Measurements from ENCODE around the gene ACBD4. TPM values are rescaled to one million over a fixed set of nuclear protein-coding genes. Genes with fewer than 3 reads are reported as not detected.

ACBD4 gene
- total and polyA plus RNA-seq, 2 donors (not counting 3 experiments of a cell fraction or from before 2014, with no cell fraction given) = 4.5 to 7.5 TPM

DNA sequence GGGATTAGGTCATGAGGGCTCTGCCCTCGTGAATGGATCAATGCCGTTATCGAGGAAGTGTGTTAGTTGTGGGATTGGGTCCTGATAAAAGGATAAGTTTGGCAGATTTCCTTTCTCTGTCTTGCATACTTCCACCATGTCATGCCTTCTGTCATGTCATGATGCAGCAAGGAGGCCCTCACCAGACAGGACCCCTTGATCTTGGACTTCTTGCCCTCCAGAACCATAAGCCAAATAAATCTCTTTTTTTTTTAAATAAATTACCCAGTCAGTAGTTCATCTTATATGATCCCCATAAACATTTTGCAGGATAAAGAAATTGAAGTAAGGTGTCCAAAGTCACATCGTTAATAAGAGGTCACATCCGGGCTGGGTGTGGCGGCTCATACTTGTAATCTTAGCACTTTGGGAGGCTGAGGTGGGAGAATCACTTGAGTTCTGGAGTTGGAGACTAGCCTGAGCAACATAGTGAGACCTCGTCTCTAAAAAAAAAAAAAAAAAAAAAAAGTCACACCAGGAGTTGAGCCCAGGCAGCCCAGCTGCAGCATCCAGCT is 51.4 kb downstream of the ACBD4 start:
- Histone ChIP-seq H3K9me3 (replicated peaks; ENCODE audit: control insufficient read depth, insufficient read depth, low read length) (no peaks in the 10 kb centered on the region), H3K4me3 (replicated peaks in 1 of 3; ENCODE audit: insufficient read depth in 1 of 3, low read depth in 1 of 3, low read length in 3 of 3) (no peak overlapping the region), H3K9ac (replicated peaks; ENCODE audit: extremely low read depth, insufficient read depth, low read length) (no peak overlapping the region), H3K36me3 (ENCODE audit: control insufficient read depth in 2 of 2, extremely low read depth in 1 of 2, insufficient read depth in 2 of 2, low read length in 2 of 2) (no peaks in the 10 kb centered on the region), H3K4me2 (ENCODE audit: insufficient read depth, low read length) (no peak overlapping the region), H3K79me2 (ENCODE audit: control insufficient read depth, insufficient read depth, low read length) (no peaks in the 10 kb centered on the region), H3K27me3 (ENCODE audit: control insufficient read depth in 2 of 2, insufficient read depth in 2 of 2, low read length in 2 of 2) (no peaks in the 10 kb centered on the region), H3K27ac (ENCODE audit: insufficient read depth, low read depth, low read length) (no peak overlapping the region), H3K9me1 (replicated peaks; ENCODE audit: control insufficient read depth, extremely low read depth, insufficient read depth, low read length) (no peaks in the 10 kb centered on the region), H2AFZ (ENCODE audit: low read depth, low read length) (no peak overlapping the region), H3K4me1 (ENCODE audit: control insufficient read depth, extremely low read depth, insufficient read depth, low read length) (no peaks in the 10 kb centered on the region), H4K20me1 (replicated peaks; ENCODE audit: control insufficient read depth, extremely low read depth, insufficient read depth, low read length) (no peaks in the 10 kb centered on the region)
- ChIA-PET POLR2A (interaction anchor here (0.7 kb wide), 1 partner anchor 25 kb away, joined by 4 read pairs; the partner anchor contains the start of gene HEXIM2), CTCF (interaction anchor here (2.7 kb wide), 1 partner anchor 52 kb away, joined by 20 read pairs; the partner anchor contains the start of gene ACBD4)
- no peak for DNase-seq (ENCODE audit: low read depth, low spot score)
- intact Hi-C loops (cut with micrococcal nuclease) (no loop called here), dilution Hi-C loops (cut with MboI; ENCODE audit: extremely low pct_ligation_motif_present, low sequenced_read_pairs) (no loop called here)
- TF ChIP-seq POLR2AphosphoS5 (IDR thresholded peaks at IDR 0.05; ENCODE audit: insufficient read depth, low read depth, low read length) (no peak), EZH2 (IDR thresholded peaks at IDR 0.05; ENCODE audit: borderline replicate concordance, low read depth, low read length, severe bottlenecking) (no peak), FOS (IDR thresholded peaks at IDR 0.05; ENCODE audit: borderline replicate concordance, insufficient read depth, low read length) (no peak), MYC (IDR thresholded peaks at IDR 0.05; ENCODE audit: low read depth, low read length) (no peak), GATA2 (IDR thresholded peaks at IDR 0.05; ENCODE audit: insufficient read depth, insufficient read length, low read depth, low read length) (no peak), JUN (IDR thresholded peaks at IDR 0.05; ENCODE audit: borderline replicate concordance, insufficient read depth, insufficient read length, low read depth) (no peak)
- TF ChIP-seq, protein P1, sequence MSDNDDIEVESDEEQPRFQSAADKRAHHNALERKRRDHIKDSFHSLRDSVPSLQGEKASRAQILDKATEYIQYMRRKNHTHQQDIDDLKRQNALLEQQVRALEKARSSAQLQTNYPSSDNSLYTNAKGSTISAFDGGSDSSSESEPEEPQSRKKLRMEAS (IDR thresholded peaks at IDR 0.05; ENCODE audit: insufficient read depth, insufficient read length) = no peak
- FAIRE-seq = no peak
- BruUV-seq (replicated peaks) = no TSS peak

DNA sequence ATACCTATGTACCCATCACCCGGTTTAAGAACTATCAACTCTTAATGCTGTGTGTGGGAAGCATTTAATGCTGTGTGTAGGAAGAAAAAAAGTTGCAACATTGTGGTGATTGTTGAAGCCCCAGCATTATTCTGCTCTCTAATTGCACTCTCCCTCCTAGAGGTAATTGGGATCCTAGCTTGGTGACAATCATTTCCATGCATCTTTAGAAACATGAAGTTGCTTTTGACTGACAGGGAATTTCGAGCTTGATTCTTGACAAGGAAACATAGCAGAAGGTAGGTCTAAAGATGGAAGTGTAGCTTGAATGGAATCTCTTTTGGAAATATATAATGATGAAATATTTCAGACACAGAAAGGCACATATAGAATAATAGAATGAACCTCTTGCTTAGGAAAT is 53.5 kb downstream of the ACBD4 start:
- H2AFZ ChIP-seq (ENCODE audit: low read depth, low read length) = no peak overlapping the region
- TF ChIP-seq FOS (IDR thresholded peaks at IDR 0.05; ENCODE audit: borderline replicate concordance, insufficient read depth, low read length) = no peak
- TF ChIP-seq EZH2 (IDR thresholded peaks at IDR 0.05; ENCODE audit: borderline replicate concordance, low read depth, low read length, severe bottlenecking) = no peak
- TF ChIP-seq, protein P2, sequence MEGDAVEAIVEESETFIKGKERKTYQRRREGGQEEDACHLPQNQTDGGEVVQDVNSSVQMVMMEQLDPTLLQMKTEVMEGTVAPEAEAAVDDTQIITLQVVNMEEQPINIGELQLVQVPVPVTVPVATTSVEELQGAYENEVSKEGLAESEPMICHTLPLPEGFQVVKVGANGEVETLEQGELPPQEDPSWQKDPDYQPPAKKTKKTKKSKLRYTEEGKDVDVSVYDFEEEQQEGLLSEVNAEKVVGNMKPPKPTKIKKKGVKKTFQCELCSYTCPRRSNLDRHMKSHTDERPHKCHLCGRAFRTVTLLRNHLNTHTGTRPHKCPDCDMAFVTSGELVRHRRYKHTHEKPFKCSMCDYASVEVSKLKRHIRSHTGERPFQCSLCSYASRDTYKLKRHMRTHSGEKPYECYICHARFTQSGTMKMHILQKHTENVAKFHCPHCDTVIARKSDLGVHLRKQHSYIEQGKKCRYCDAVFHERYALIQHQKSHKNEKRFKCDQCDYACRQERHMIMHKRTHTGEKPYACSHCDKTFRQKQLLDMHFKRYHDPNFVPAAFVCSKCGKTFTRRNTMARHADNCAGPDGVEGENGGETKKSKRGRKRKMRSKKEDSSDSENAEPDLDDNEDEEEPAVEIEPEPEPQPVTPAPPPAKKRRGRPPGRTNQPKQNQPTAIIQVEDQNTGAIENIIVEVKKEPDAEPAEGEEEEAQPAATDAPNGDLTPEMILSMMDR (IDR thresholded peaks at IDR 0.05; ENCODE audit: extremely low read depth in 1 of 2, insufficient read depth in 1 of 2, low read depth in 1 of 2, low read length in 2 of 2) = no peak
- TF ChIP-seq GATA2 (IDR thresholded peaks at IDR 0.05; ENCODE audit: insufficient read depth, insufficient read length, low read depth, low read length) = no peak
- no peak for TF ChIP-seq MYC (IDR thresholded peaks at IDR 0.05; ENCODE audit: low read depth, low read length)
- H3K27me3 ChIP-seq (ENCODE audit: control insufficient read depth in 2 of 2, insufficient read depth in 2 of 2, low read length in 2 of 2) = no peaks in the 10 kb centered on the region
- no peaks in the 10 kb centered on the region for H4K20me1 ChIP-seq (replicated peaks; ENCODE audit: control insufficient read depth, extremely low read depth, insufficient read depth, low read length)
- no peaks in the 10 kb centered on the region for H3K79me2 ChIP-seq (ENCODE audit: control insufficient read depth, insufficient read depth, low read length)
- H3K4me1 ChIP-seq (ENCODE audit: control insufficient read depth, extremely low read depth, insufficient read depth, low read length) = no peaks in the 10 kb centered on the region
- H3K27ac ChIP-seq (ENCODE audit: insufficient read depth, low read depth, low read length) = no peak overlapping the region
- no peak overlapping the region for H3K4me2 ChIP-seq (ENCODE audit: insufficient read depth, low read length)
- H3K9me1 ChIP-seq (replicated peaks; ENCODE audit: control insufficient read depth, extremely low read depth, insufficient read depth, low read length) = no peaks in the 10 kb centered on the region
- no peak for DNase-seq (ENCODE audit: low read depth, low spot score)
- ChIA-PET CTCF (interaction anchor here (1.2 to 2.7 kb wide), 4 partner anchors 9 to 54 kb away, joined by 3 to 20 read pairs (median 10); partner anchors contain the start of genes ACBD4 and HEXIM2), POLR2A (no interaction called here)
- no peak for FAIRE-seq
- no peak overlapping the region for H3K9ac ChIP-seq (replicated peaks; ENCODE audit: extremely low read depth, insufficient read depth, low read length)
- no peaks in the 10 kb centered on the region for H3K36me3 ChIP-seq (ENCODE audit: control insufficient read depth in 2 of 2, extremely low read depth in 1 of 2, insufficient read depth in 2 of 2, low read length in 2 of 2)
- no peaks in the 10 kb centered on the region for H3K9me3 ChIP-seq (replicated peaks; ENCODE audit: control insufficient read depth, insufficient read depth, low read length)
- BruUV-seq (replicated peaks) = no TSS peak
- dilution Hi-C loops (cut with MboI; ENCODE audit: extremely low pct_ligation_motif_present, low sequenced_read_pairs) = no loop called here
- no peak overlapping the region for H3K4me3 ChIP-seq (replicated peaks in 1 of 3; ENCODE audit: insufficient read depth in 1 of 3, low read depth in 1 of 3, low read length in 3 of 3)
- intact Hi-C loops (cut with micrococcal nuclease) = no loop called here
